K562 (cell line): ENCODE data around the gene SERPING1. TPM values are rescaled to one million over a fixed set of nuclear protein-coding genes. Genes with fewer than 3 reads are reported as not detected.

Source experiments
- ATAC-seq: fragments of 200-7000 bp; cut with Tn5 transposase; 3 replicates; pipeline ENCODE4 v1.9.1; 2020; ENCODE audit warnings: moderate library complexity
- BruUV-seq: library from RNA; stranded (reverse); fragments of 400-500 nt; replicated peaks from 2 replicates; lab custom pipeline; 2021; lab: Mats Ljungman, UMichigan
- CTCF ChIA-PET: fragments of 300-600 bp; formaldehyde crosslinking; extraction: SDS; loops from one replicate; lab custom pipeline; 2021; ENCODE audit warnings: low intra/inter-chr PET ratio; lab: Yijun Ruan, JAX
- POLR2A ChIA-PET: fragments of 300-600, 350-650 bp; sonication (Branson Sonifier 250); formaldehyde crosslinking; extraction: SDS; loops from one replicate; lab custom pipeline; 2021; ENCODE audit warnings: antibody characterized with exemption, inconsistent platforms; lab: Yijun Ruan, JAX
- DNase-seq, 4 experiments: peaks; one replicate each; pipeline versions ENCODE4 v3.0.0 to v3.0.0-alpha.2; 2011 to 2018; ENCODE audit warnings: low spot score in 3 of 4, mixed read lengths in 3 of 4; ENCODE audit errors: extremely low read depth in 1 of 4
- FAIRE-seq: peaks from 2 replicates; lab custom pipeline; 2011; peaks lifted over from hg19 to GRCh38; lab: Jason Lieb, UNC
- H2AFZ ChIP-seq: 2 replicates; pipeline ENCODE4 v1.6.0; 2011; ENCODE audit warnings: low read depth, low read length, control low read depth, inconsistent platforms
- H3K27ac ChIP-seq: fragments of 200-600 bp; 3 replicates; pipeline ENCODE4 v1.8.0; 2011; ENCODE audit warnings: low read depth, mild to moderate bottlenecking, control low read depth, inconsistent platforms, low read length, moderate library complexity, mixed read lengths; ENCODE audit errors: extremely low read depth
- H3K27me3 ChIP-seq, 2 experiments: fragments of 300-600 bp in 1 of 2; 2 replicates in 1 of 2; 3 replicates in 1 of 2; pipeline versions ENCODE4 v1.6.0 to v1.8.0; 2011; ENCODE audit warnings: inconsistent platforms in 2 of 2, low read length in 2 of 2, mild to moderate bottlenecking in 1 of 2, mixed read lengths in 1 of 2, moderate library complexity in 1 of 2; ENCODE audit not compliant: control insufficient read depth in 2 of 2, insufficient read depth in 2 of 2
- H3K36me3 ChIP-seq: fragments of 300-600 bp; 3 replicates; pipeline ENCODE4 v1.8.0; 2011; ENCODE audit warnings: mild to moderate bottlenecking, low read length, inconsistent platforms; ENCODE audit not compliant: control insufficient read depth, insufficient read depth
- H3K4me1 ChIP-seq, 2 experiments: fragments of 200-600 bp in 1 of 2; replicated peaks in 1 of 2; 2 replicates in 1 of 2; 3 replicates in 1 of 2; pipeline versions ENCODE4 v1.5.1 to v1.8.0; 2011; ENCODE audit warnings: inconsistent platforms in 2 of 2, low read length in 2 of 2, mild to moderate bottlenecking in 1 of 2, mixed read lengths in 1 of 2, moderate library complexity in 1 of 2; ENCODE audit not compliant: control insufficient read depth in 2 of 2, insufficient read depth in 2 of 2
- H3K4me2 ChIP-seq: 2 replicates; pipeline ENCODE4 v1.6.1; 2011; ENCODE audit warnings: low read length, control low read depth, inconsistent platforms, mixed read lengths; ENCODE audit not compliant: insufficient read depth
- H3K4me3 ChIP-seq: fragments of 200-600 bp; sonication (generic), shearing (Covaris generic); 2 replicates; pipeline ENCODE4 v1.5.1; 2016; ENCODE audit warnings: control low read depth, inconsistent platforms
- H3K79me2 ChIP-seq: fragments of 200-600 bp; 3 replicates; pipeline ENCODE4 v1.8.0; 2011; ENCODE audit warnings: low read length, inconsistent platforms; ENCODE audit not compliant: control insufficient read depth, insufficient read depth
- H3K9ac ChIP-seq, 2 experiments: 2 replicates each; pipeline versions ENCODE4 v1.6.0 to v1.6.1; 2011; ENCODE audit warnings: low read depth in 2 of 2, low read length in 2 of 2, control low read depth in 1 of 2, inconsistent platforms in 1 of 2, mild to moderate bottlenecking in 1 of 2, mixed read lengths in 1 of 2; ENCODE audit not compliant: insufficient read depth in 1 of 2
- H3K9me1 ChIP-seq: one replicate; pipeline ENCODE4 v1.6.0; 2011; ENCODE audit warnings: inconsistent platforms, mild to moderate bottlenecking, low read length, moderate library complexity; ENCODE audit not compliant: control insufficient read depth, insufficient read depth
- H3K9me3 ChIP-seq: replicated peaks from 2 replicates; pipeline ENCODE4 v1.5.1; 2011; ENCODE audit warnings: low read depth, low read length, inconsistent platforms; ENCODE audit not compliant: control insufficient read depth, insufficient read depth
- H4K20me1 ChIP-seq: replicated peaks from 2 replicates; pipeline ENCODE4 v1.6.1; 2011; ENCODE audit warnings: low read length, inconsistent platforms, mixed read lengths; ENCODE audit not compliant: control insufficient read depth, insufficient read depth
- HMG20B ChIP-seq: fragments of 250-450 bp; sonication (Bioruptor Pico); IDR thresholded peaks from 2 replicates; pipeline ENCODE4 v1.5.0; 2021; ENCODE audit warnings: mild to moderate bottlenecking
- HOXB6 ChIP-seq: fragments of 250-450 bp; sonication (Bioruptor Pico); IDR thresholded peaks from 2 replicates; pipeline ENCODE4 v1.5.1; 2022; ENCODE audit warnings: mild to moderate bottlenecking, borderline replicate concordance
- MCM3 ChIP-seq: fragments of 450-650 bp; IDR thresholded peaks from 2 replicates; pipeline ENCODE4 v1.6.1; 2016
- MCM7 ChIP-seq, 2 experiments: fragments of 450-650 bp; IDR thresholded peaks; 2 replicates each; pipeline ENCODE4 v1.6.1; 2016 to 2018
- NCOA1 ChIP-seq: fragments of 450-650 bp; IDR thresholded peaks from 2 replicates; pipeline ENCODE4 v1.6.1; 2016; ENCODE audit warnings: low read depth
- PBX2 ChIP-seq, 2 experiments: IDR thresholded peaks in 1 of 2; conservative IDR thresholded peaks in 1 of 2; 2 replicates each; pipeline ENCODE4 v1.6.1; 2016; ENCODE audit warnings: low read depth in 2 of 2, mild to moderate bottlenecking in 1 of 2, missing compliant biosample characterization in 1 of 2, missing genetic modification characterization in 1 of 2, moderate library complexity in 1 of 2
- PKNOX1 ChIP-seq: fragments of 450-650 bp; IDR thresholded peaks from 2 replicates; pipeline ENCODE4 v1.6.1; 2016
- PTRF ChIP-seq: fragments of 450-650 bp; IDR thresholded peaks from 2 replicates; pipeline ENCODE4 v1.6.1; 2016; ENCODE audit warnings: mild to moderate bottlenecking, missing genetic modification characterization, missing compliant biosample characterization
- RB1 ChIP-seq: fragments of 450-650 bp; IDR thresholded peaks from 2 replicates; pipeline ENCODE4 v1.6.1; 2017; ENCODE audit warnings: low read depth, mild to moderate bottlenecking
- RBBP5 ChIP-seq: fragments of 200-600 bp; sonication (generic); IDR thresholded peaks from 2 replicates; pipeline ENCODE4 v1.6.1; 2012; ENCODE audit warnings: borderline replicate concordance, mild to moderate bottlenecking, low read length, control low read depth, inconsistent platforms; ENCODE audit not compliant: insufficient read depth, poor library complexity, severe bottlenecking
- SMAD2 ChIP-seq: fragments of 150-350 bp; IDR thresholded peaks from 2 replicates; pipeline ENCODE4 v1.6.1; 2014; ENCODE audit warnings: low read depth, mild to moderate bottlenecking, low read length
- THAP12 ChIP-seq: fragments of 250-450 bp; sonication (Bioruptor Pico); IDR thresholded peaks from 2 replicates; pipeline ENCODE4 v1.9.0; 2021; ENCODE audit warnings: mild to moderate bottlenecking, inconsistent platforms
- ZBTB34 ChIP-seq: fragments of 250-450 bp; sonication (Bioruptor Pico); IDR thresholded peaks from 2 replicates; pipeline ENCODE4 v1.8.0; 2021; ENCODE audit warnings: mild to moderate bottlenecking, moderate library complexity
- ZNF764 ChIP-seq: fragments of 250-450 bp; sonication (Bioruptor Pico); IDR thresholded peaks from 2 replicates; pipeline ENCODE4 v1.4.0; 2020; ENCODE audit warnings: low read depth, mild to moderate bottlenecking, moderate library complexity
- WGBS: fragments of 100-300 bp; shearing (Covaris generic); methylation state at CpG from one replicate; pipeline ENCODE4 v1.1.6; 2016; ENCODE audit warnings: low coverage, mixed read lengths; ENCODE audit not compliant: insufficient coverage; ENCODE audit errors: missing lambda C conversion rate; 5-methylcytosine and 5-hydroxymethylcytosine counted together
- in situ Hi-C: fragments of 300-500 bp; cut with MboI; formaldehyde crosslinking; loops from 4 replicates; pipeline ENCODE4 v1.15.0; 2018; ENCODE audit warnings: inconsistent platforms, mixed read lengths
- intact Hi-C: fragments of 100-400 bp; cut with micrococcal nuclease; formaldehyde crosslinking; loops from 2 replicates; pipeline ENCODE4 v1.14.2; 2022
- polyA plus RNA-seq, 8 experiments: library from polyadenylated mRNA; depleted of rRNA in 4 of 8; stranded (reverse) in 5 of 8; unstranded in 3 of 8; fragments of >200 nt; fragmentation: Nextera tagmentation in 2 of 8; fragmentation: Illumina TruSeq in 1 of 8; extraction: Ambion mirVana in 2 of 8; extraction: Trizol in 1 of 8; gene quantifications; 2 replicates each; pipeline versions ENCODE4 v1.2.1 to v1.2.3, GENCODE V29; 2011 to 2014; ENCODE audit warnings: inconsistent platforms in 1 of 8, missing spikeins in 1 of 8
- total RNA-seq, 7 experiments: library from RNA; depleted of rRNA in 6 of 7; stranded (reverse); fragments of >200 nt in 6 of 7; fragmentation: Illumina TruSeq in 2 of 7; extraction: Trizol in 2 of 7; gene quantifications; 2 replicates each; pipeline versions ENCODE4 v1.2.1 to v1.2.3, GENCODE V29; 2011 to 2021; ENCODE audit warnings: low replicate concordance in 1 of 7

SERPING1 gene
- total and polyA plus RNA-seq, 9 of the 15 experiments (the other 6 are each of a cell fraction or from before 2014, with no cell fraction given), result 0.10 to 1.00 (median 0.21) TPM; not detected in 2

- Histone ChIP-seq H3K27ac (no peak overlapping the region), H3K9me3 (no peaks in the 10 kb centered on the region), H2AFZ (no peak overlapping the region), H3K9me1 (no peaks in the 10 kb centered on the region), H3K4me2 (no peak overlapping the region), H3K4me1 (no peaks in the 10 kb centered on the region), H4K20me1 (no peaks in the 10 kb centered on the region), H3K9ac (no peak overlapping the region), H3K4me3 (no peak overlapping the region), H3K79me2 (no peaks in the 10 kb centered on the region), H3K36me3 (no peaks in the 10 kb centered on the region), H3K27me3 (peaks cover 5 to 19% of the 10 kb centered on the region in 2 experiments; a peak in 3 of 5 replicates)
- in situ Hi-C loops, result no loop called here
- BruUV-seq, result no TSS peak
- CTCF ChIA-PET, result no interaction called here
- intact Hi-C loops, result no loop called here
- FAIRE-seq, result no peak
- no peak for ATAC-seq
- POLR2A ChIA-PET, result no interaction called here
- no CpG with 5 or more reads among the region's 2 CpGs for WGBS
- DNase-seq, result no peak
- TF ChIP-seq SMAD2 (no peak), MCM7 (IDR thresholded peaks at IDR 0.05) (no peak), PBX2 (CRISPR knock-in tag; IDR thresholded peaks at IDR 0.05; ENCODE audit: low read depth) (no peak), PBX2 (tag; conservative IDR thresholded peaks at IDR 0.05; ENCODE audit: low read depth) (no peak), ZNF764 (CRISPR knock-in tag) (no peak), HMG20B (no peak), RB1 (no peak), RBBP5 (no peak), THAP12 (CRISPR knock-in tag) (no peak), HOXB6 (no peak), ZBTB34 (no peak), NCOA1 (no peak), PTRF (tag) (no peak), PKNOX1 (no peak), MCM3 (no peak)
Observed at GRCh38 chr11:57586711-57587245, 10.7 kb upstream of the SERPING1 start.
